ENCODE measurements around the gene ELAC2.

Gene ELAC2

DNA sequence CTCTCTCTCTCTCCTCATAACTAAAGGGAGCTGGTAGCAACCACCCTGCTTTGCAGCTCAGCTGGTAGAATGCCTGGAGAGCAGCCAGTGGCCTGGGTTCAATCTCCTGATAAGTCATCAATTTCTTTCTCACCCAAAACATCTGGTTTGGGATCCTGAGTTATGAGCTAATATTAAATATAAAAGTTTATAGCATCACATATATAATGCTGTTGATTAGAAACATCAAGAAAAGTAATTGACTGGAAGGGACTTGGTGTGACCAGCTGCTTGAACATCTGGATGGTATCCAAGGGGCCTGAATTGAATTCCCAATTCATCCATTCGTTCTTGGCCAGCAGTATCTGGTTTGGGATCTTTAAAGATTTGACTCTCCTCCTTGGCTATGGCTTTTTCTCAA lies 12.2 kb upstream of the ELAC2 start:
- H3K27ac ChIP-seq, result no peak overlapping the region
- no peak for TF ChIP-seq CTCF (IDR thresholded peaks at IDR 0.05)
- no peak for TF ChIP-seq ZFX (IDR thresholded peaks at IDR 0.05; ENCODE audit: borderline replicate concordance)

- no peak overlapping the region for H3K27ac ChIP-seq
- TF ChIP-seq ZFX (IDR thresholded peaks at IDR 0.05; ENCODE audit: borderline replicate concordance), result no peak
- TF ChIP-seq CTCF (IDR thresholded peaks at IDR 0.05), result no peak
Measured at GRCh38 chr17:13029340-13029739, 11.5 kb upstream of the ELAC2 start.

DNA sequence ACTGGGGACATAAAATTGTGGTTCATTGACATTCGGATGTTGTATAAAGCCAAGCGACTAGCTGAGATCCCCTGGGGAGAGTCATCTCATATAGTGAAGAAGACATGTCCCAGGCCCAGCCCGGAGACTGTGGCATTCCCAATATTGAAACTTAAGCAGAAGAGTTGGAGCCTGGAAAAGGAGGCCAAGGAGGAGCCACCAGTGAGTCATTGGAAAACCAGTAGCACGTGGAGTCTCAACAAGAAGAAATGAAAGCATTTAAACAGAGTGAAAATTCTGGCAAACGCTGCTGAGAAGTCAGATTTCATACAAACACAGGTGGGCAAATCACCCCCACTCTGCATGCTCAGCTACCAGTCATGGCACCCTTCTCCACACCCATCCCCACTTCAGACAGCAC lies 9.4 kb upstream of the ELAC2 start:
- no peak for TF ChIP-seq ZFX (IDR thresholded peaks at IDR 0.05; ENCODE audit: borderline replicate concordance)
- no peak for TF ChIP-seq CTCF (IDR thresholded peaks at IDR 0.05)
- no peak overlapping the region for H3K27ac ChIP-seq

DNA sequence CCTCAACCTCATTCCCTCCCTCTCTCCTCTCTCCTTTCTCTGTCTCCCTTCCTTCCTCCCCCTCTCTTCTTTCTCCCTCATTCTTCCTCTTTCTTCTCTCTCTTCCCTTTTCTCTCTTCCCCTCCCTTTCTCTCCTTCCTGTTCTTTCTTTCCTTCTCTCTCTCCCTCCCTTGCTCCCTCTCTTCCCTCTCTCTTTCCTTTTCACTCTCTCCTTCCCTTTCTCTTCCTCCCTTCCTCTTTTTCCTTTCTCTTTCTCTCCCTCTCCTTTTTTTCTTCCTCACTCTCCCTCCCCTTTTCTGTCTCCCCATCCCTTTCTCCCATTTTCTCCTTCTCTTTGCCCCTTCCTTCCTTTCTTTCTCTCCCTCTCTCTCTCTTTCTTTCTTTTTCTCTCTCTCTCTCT lies 7.9 kb upstream of the ELAC2 start:
- H3K27ac ChIP-seq, result no peak overlapping the region
- TF ChIP-seq CTCF (IDR thresholded peaks at IDR 0.05) (no peak), ZFX (IDR thresholded peaks at IDR 0.05; ENCODE audit: borderline replicate concordance) (no peak)

DNA sequence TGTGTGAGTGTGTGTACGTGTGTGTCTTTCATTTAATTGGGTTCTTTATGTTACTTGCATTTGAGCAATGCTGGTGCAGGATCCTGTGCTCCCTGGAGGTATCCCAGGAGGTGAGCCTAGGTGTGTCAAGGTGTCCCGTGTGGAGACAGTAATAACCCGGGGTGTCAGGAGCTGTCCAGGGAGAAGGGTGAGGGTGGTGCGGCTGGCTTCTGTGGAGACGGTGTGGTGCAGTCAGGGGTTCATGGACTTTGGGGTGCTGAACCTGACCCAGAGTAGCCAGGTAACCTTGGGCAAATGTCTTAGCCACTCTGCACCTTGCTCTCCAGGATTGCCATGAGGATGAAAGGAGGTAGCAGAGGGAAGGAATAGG lies 7.4 kb upstream of the ELAC2 start:
- TF ChIP-seq CTCF (IDR thresholded peaks at IDR 0.05) (no peak), ZFX (IDR thresholded peaks at IDR 0.05; ENCODE audit: borderline replicate concordance) (no peak)

DNA sequence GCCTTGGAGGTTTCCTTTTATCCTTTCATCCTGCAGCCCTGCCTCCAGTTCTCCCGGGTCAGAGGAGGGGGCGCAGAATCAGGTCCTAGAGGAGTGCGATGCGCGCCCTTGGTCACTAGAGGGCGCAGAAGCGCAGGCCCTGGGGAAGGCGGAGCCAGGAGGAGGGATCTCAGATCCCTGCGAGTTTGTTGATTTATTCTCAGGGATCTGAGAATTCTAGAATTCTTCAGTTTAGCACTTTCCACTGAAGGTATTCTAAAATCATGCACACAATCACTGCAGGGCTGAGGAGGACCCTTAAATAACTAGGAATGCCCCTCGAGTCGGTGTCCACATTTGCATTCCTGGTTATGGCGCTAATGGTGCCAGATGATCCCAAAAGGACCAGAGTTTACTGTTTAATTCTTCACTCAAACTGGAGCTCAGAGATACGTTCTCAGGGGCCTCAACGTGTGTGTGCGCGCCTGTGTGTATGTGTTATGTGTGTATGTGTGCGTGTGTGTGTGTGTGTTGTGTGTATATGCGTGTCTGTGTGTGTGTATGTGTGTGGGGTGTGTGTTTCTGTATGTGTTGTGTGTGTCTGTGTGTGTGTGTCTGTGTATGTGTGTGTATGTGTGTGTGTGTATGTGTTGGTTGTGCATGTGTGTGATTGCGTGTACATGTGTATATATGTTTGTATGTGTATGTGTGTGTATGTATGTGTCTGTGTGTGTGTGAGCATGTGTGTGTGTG lies 6.9 kb upstream of the ELAC2 start:
- peak; percentile 99 for TF ChIP-seq CTCF (IDR thresholded peaks at IDR 0.05)
- TF ChIP-seq ZFX (IDR thresholded peaks at IDR 0.05; ENCODE audit: borderline replicate concordance), result no peak
- H3K27ac ChIP-seq, result no peak overlapping the region

More for the DNA sequence above, 7.4 kb upstream of the ELAC2 start:
- no peak overlapping the region for H3K27ac ChIP-seq

DNA sequence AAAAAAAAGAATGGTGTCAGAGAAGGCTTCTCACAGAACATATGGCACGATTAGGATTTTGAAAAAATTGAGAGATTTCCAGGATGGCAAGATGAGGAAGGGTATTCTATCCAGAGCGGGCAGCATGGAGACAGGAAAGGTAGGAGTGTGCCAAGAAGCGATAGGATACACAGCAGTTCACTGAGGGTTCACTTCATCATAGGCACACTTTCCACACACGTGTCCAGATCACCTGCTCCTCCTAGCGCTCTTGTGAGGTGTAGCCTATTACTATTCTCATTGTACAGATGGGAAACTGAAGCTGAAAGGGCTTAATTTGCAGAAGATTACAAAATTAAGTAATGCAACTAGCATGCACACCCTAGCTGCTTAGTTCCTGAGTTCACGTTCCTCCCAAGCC lies 6.2 kb upstream of the ELAC2 start:
- no peak overlapping the region for H3K27ac ChIP-seq
- TF ChIP-seq CTCF (IDR thresholded peaks at IDR 0.05) (no peak), ZFX (IDR thresholded peaks at IDR 0.05; ENCODE audit: borderline replicate concordance) (no peak)

Data from 22Rv1 (cell line).